Astrocyte (in vitro differentiated cells and primary cell): ENCODE data around the gene ZCWPW1.

Source experiments
- EZH2 ChIP-seq: IDR thresholded peaks from 2 replicates; pipeline ENCODE4 v1.6.1; 2012; ENCODE audit warnings: mild to moderate bottlenecking, low read length, inconsistent platforms; ENCODE audit not compliant: insufficient read depth
- TF ChIP-seq, protein P1 (sequence below): IDR thresholded peaks from 2 replicates; pipeline ENCODE4 v1.5.1; 2011; ENCODE audit warnings: low read depth, mild to moderate bottlenecking, inconsistent platforms, low read length, moderate library complexity; ENCODE audit not compliant: insufficient read depth

DNA sequence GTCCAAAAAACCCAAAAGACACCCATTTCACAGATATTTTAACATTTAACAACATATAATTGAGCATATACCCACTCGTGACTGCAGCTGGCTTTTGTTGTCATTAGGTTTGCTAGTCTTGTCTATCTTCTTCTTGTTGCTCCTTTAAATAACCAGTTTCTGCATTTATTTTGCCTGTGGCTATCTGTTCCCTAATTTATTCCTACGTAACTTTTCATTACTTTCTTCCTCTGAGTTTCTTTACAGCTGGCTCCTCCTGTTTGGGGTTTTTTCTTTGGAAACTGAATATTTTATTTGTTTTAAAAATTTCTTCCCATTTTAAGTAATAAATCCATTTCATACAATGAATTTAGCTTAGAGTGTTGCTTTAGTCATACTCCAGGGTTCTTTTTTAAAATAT lies 40.8 kb downstream of the ZCWPW1 start:
- TF ChIP-seq, protein P1, sequence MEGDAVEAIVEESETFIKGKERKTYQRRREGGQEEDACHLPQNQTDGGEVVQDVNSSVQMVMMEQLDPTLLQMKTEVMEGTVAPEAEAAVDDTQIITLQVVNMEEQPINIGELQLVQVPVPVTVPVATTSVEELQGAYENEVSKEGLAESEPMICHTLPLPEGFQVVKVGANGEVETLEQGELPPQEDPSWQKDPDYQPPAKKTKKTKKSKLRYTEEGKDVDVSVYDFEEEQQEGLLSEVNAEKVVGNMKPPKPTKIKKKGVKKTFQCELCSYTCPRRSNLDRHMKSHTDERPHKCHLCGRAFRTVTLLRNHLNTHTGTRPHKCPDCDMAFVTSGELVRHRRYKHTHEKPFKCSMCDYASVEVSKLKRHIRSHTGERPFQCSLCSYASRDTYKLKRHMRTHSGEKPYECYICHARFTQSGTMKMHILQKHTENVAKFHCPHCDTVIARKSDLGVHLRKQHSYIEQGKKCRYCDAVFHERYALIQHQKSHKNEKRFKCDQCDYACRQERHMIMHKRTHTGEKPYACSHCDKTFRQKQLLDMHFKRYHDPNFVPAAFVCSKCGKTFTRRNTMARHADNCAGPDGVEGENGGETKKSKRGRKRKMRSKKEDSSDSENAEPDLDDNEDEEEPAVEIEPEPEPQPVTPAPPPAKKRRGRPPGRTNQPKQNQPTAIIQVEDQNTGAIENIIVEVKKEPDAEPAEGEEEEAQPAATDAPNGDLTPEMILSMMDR = no peak
- TF ChIP-seq EZH2 = no peak
